ENCODE measurements around the gene SUMF1.
"Not testable (repeated sequence)": the region's sequence is repeated elsewhere in the genome, so short reads cannot be mapped to it uniquely, and the experiment has no call there.

SUMF1 gene

GRCh38 chr3:4341336-4341675 is 125.8 kb downstream of the SUMF1 start:
- DNase-seq (ENCODE audit: extremely low read depth in 1 of 2, low read depth in 1 of 2) = no peak

DNA sequence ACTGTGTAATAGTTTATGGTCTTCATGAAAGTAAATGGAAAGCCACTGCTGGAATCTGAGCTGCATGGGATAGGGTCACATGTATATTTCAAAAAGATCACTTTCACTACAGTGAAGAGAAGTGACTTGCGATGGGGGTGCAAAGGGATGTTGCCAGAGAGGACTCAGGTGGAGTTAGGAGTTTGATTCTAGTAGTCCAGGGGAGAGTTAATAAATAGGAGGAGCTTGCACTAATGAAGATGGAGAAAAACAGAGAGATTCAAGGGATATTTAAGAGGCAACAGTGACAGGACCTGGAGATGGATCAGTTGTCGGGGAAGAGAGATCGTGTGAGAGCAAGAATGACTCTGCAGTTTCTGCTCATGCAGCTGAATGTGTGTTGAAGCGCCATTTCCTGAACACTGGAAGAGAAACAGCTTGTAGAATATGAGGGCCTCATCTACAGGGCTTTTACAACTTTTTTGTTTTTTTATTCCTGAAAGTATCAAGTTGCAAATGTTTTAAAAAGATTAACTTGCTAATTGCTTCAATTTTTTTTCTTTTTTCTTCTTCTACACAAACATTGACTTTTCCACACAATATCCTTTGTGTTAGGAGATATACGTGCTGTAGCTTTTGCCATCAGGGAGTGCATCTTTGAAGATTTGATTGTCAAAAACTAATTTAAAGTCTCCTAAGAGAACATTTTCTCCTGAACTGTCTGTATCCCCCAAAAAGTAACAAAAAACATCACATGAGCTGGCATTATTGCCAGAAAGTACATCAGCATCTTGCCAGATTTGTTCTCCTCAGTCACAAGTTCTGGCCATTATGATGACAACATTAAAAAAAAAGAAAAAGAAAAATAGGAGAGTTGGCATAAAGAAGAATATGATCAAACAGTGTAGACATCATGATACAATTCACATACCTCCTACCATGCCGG is 126.4 kb downstream of the SUMF1 start:
- DNase-seq (ENCODE audit: extremely low read depth in 1 of 2, low read depth in 1 of 2) = no peak

GRCh38 chr3:4340077-4340410 is 127.0 kb downstream of the SUMF1 start:
- DNase-seq (ENCODE audit: extremely low read depth in 1 of 2, low read depth in 1 of 2) = no peak

- no peak for DNase-seq (ENCODE audit: extremely low read depth in 1 of 2, low read depth in 1 of 2)
Measured at GRCh38 chr3:4338751-4339150, 128.3 kb downstream of the SUMF1 start.

DNA sequence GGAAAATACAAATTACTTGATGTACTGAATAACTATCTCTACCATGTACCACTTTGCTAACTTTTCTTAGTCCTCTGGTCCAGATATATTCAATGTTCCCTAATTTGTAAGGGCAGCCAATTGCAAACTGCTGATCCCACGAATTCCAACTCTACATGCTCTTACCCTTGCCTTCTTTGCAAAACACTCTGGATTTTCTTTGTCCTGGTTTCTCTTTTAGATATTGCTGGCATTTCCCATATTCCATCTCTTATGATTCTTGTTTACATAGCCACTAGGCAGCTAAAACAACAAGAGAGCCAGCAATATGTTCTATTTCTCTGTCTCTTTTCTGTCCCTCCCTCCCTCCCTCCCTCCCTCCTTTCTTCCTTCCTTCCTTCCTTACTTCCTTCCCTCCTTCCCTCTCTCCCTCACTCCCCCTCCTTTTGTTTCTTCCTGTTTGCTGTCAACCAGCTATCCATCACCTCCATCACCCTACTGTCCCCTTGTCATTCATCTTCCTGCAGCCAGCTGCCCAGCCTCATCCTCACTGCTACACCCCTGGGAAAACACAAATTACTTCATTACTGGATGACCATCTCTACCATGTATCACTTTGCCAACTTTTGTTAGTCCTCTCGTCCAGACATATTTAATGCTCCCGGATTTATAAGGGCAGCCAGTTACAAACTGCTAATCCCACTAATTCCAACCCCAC is 130.1 kb downstream of the SUMF1 start:
- no peak for DNase-seq (ENCODE audit: extremely low read depth in 1 of 2, low read depth in 1 of 2)

- no peak for DNase-seq (ENCODE audit: extremely low read depth in 1 of 2, low read depth in 1 of 2)
Measured at GRCh38 chr3:4335840-4336562, 131.1 kb downstream of the SUMF1 start.

DNA sequence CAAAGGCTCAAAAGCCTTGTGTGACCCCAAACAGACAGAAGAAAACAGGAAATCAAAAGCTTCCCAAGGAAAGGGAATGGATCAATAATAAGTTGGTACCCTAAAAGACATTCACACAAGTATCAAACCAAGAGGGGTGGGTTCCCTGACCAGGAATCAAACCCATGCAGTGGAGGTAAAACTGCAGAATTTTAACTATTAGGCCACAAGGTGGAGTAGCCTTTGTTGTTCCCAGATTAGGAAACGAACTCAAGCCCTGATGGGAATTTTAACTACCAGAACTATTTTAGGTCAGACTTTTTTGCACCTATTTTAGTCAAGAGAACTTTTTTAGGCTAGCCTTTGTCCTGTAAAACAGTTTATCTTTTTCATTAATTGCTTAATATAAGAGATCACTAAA is 132.5 kb downstream of the SUMF1 start:
- no peak for DNase-seq (ENCODE audit: extremely low read depth in 1 of 2, low read depth in 1 of 2)

- DNase-seq (ENCODE audit: extremely low read depth in 1 of 2, low read depth in 1 of 2) = no peak
Measured at GRCh38 chr3:4332991-4333390, 134.1 kb downstream of the SUMF1 start.

DNA sequence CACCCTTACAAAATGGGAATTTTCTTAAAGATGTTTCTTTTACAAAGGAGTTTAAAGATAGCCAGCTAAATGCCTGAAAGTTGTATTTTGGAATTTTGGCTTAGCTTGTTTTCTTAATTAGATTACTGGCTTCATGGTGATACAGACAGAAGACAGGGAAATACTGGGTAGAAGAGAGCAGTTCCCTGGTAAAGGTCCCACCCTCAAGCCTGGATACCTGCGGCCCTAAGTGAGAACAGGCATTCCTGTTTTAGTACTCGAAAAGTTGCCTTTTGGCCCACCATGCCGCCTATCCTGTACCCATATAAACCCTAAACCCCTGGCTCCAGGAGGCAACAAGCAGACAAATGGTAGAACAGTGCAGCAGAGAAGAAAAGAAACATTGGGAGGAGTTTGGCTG is 134.5 kb downstream of the SUMF1 start:
- DNase-seq (ENCODE audit: extremely low read depth in 1 of 2, low read depth in 1 of 2) = no peak

DNA sequence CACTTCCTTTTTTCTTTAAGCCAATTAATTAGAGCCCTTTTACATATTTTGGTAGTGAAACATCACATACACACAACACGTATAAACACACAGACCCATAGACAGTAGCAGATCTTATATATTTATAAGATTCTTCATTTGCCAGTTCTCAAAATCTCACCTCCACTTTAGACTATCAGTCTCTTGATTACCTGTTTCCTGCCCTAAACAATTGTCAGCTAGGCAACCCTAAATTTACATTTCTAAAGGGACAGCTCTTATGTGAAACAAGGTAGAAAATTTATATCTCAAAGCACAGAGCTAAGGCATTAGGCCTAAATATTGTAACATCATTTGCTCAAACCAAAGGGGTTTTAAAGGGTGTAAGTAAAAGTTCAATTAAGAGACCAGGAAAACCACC is 135.0 kb downstream of the SUMF1 start:
- no peak for DNase-seq (ENCODE audit: extremely low read depth in 1 of 2, low read depth in 1 of 2)

DNA sequence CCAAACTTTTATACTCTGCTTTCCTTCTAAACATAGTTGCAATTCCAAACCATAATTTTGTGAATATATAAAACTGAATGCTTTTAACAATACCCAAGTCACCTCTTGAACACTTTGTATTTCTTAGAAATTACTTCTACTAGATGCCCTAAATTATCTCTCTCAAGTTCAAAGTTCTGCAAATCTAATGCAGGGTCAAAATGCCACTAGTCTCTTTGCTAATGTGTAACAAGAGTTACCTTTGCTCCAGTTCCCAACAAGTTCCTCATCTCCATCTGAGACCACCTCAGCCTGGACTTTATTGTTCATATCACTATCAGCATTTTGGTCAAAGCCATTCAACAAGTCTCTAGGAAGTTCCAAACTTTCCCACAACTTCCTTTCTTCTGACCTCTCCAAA is 137.3 kb downstream of the SUMF1 start:
- not testable (repeated sequence) for DNase-seq (ENCODE audit: extremely low read depth in 1 of 2, low read depth in 1 of 2)

DNA sequence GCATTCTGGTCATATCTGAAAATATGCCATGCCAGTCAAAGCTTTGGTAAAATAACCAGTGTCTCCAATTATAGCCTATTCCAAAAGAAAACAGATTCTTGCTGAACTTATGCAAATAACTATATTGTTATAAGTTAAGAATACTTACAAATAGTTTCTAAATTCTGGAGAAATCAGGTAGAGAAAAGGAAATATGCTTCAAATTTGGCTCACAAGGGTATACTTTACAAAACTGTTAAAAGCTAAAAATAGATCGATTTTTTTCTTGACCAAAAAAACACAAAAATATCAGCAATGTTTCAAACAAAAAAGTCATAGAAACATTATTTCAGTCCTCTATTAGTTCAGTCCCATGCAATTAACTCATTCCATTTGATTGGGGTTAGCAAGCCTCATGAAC is 140.2 kb downstream of the SUMF1 start:
- no peak for DNase-seq (ENCODE audit: extremely low read depth in 1 of 2, low read depth in 1 of 2)

DNA sequence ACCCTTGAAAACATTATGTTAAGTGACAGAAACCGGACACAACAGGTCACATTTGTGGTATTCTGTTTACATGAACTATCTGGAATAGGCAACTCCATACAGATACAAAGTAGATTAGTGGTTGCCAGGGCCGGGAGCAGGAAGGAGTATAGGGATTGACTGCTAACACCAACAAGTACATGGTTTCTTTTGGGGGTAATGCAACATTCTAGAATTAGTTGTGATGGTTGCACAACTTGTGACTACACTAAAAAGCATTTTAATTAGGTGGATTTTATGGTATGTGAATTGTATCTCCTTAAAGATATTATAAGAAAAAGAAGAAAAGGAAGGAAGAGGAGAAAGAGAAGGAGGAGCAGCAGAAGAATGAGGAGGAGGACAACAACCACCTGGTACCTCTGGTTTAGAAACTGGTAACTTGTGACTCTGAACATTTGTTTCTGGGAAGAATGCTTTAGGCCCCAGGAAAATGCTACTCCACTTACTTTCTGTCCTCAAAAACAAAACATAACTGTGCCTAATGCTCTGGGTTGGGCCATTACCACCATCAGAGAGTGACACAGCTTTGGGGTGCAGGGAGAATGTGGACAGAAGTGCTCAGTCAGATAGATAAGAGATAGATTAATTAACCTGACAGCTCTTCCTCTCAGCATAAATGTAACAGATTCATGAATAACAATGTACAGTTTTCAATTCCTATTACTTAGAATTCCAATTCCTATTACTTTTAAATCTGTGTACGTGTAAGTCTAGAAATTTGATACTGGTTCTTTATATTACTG is 143.6 kb downstream of the SUMF1 start:
- no peak for DNase-seq (ENCODE audit: extremely low read depth in 1 of 2, low read depth in 1 of 2)

DNA sequence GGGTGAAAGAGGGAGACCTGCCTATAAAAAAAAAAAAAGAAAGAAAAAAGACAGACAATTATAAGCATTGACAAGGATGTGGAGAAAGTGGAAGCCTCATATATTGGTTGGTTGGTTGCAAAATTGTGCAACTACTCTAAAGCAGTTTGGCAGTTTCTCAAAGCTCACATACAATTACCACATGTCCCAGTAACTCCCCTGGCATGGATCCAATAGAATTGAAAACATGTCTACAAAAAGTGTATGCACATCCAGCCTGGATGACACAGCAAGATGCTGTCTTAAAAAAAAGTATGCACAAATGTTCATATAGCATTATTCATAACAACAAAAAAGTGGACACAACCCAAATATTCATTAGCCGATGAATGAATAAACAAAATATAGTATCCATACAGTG is 144.4 kb downstream of the SUMF1 start:
- no peak for DNase-seq (ENCODE audit: extremely low read depth in 1 of 2, low read depth in 1 of 2)

- DNase-seq (ENCODE audit: extremely low read depth in 1 of 2, low read depth in 1 of 2) = no peak
Measured at GRCh38 chr3:4321732-4322131, 145.3 kb downstream of the SUMF1 start.

DNA sequence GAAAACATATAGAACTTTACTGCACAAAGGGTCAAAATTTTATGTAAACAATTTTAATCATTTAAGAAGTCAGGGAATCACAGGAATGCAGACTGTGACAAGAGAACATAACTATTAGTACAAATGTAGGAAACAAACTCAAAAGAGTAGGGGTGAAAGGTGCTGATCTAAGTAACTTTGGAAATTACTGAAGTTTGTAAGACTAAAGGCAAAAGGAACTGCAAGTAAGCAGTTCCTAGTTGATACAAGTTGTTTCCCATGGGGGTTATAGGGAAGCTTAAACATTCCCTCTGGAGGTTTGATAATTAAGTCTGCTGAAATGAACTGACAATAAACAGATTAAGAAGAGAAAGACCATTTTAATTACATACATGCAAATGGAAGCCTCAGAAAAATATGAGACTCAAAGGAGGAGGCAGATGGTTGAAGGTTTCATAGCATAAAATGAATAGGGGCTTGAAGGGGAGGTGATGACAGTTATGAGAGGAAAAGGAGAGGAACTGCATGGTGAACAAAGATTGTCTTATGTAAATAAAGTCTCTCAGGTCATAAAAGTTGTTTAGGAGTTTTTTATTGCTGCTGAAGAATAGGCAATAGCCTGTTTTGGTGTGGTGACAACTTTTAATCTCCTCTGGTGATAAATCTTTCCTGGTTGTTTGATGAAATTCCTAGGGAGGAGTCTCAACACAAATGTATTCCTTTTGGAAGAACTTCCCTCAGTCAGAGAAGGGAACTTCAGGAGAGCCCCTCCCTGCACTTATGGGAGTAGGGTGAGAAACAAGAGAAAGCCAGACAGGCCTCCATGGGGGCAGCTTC is 146.8 kb downstream of the SUMF1 start:
- DNase-seq (ENCODE audit: extremely low read depth in 1 of 2, low read depth in 1 of 2) = no peak

GRCh38 chr3:4314688-4315087 is 152.4 kb downstream of the SUMF1 start:
- DNase-seq (ENCODE audit: extremely low read depth in 1 of 2, low read depth in 1 of 2) = no peak

GRCh38 chr3:4313606-4314293 is 153.3 kb downstream of the SUMF1 start:
- no peak for DNase-seq (ENCODE audit: extremely low read depth in 1 of 2, low read depth in 1 of 2)

GRCh38 chr3:4311496-4311895 is 155.6 kb downstream of the SUMF1 start:
- DNase-seq (ENCODE audit: extremely low read depth in 1 of 2, low read depth in 1 of 2) = no peak

All from stimulated activated CD8-positive, alpha-beta memory T cell treated with anti-CD3 and anti-CD28 coated beads, Interleukin-7, amount 100 ng/mL, for 48 hours (primary cell).